Measurements from ENCODE around the gene MERTK. TPM values are rescaled to one million over a fixed set of nuclear protein-coding genes. Genes with fewer than 3 reads are reported as not detected.
A peak's percentile ranks its signal among the peaks of the same experiment; 100 is the strongest.

The MERTK gene
- total RNA-seq, 1 experiment from 2014 or later = 18.4 TPM

GRCh38 chr2:111938392-111938791 is 40.0 kb downstream of the MERTK start:
- Histone ChIP-seq H3K4me3 (ENCODE audit: low read depth, low read length, poor library complexity, severe bottlenecking) (no peak overlapping the region), H3K4me1 (ENCODE audit: insufficient read depth, low read length, poor library complexity, severe bottlenecking) (peaks cover 50% of the 10 kb centered on the region), H3K36me3 (ENCODE audit: insufficient read depth, low read length, poor library complexity, severe bottlenecking) (no peaks in the 10 kb centered on the region), H3K9me3 (ENCODE audit: low read depth, low read length, poor library complexity, severe bottlenecking) (no peaks in the 10 kb centered on the region), H3K27me3 (replicated peaks; ENCODE audit: insufficient read depth, low read depth, low read length, poor library complexity) (no peaks in the 10 kb centered on the region), H3K27ac (ENCODE audit: low read depth, low read length, poor library complexity, severe bottlenecking) (no peak overlapping the region)
- ChIA-PET POLR2A (ENCODE audit: low non-redundant PET) (no interaction called here), CTCF (no interaction called here)
- BruUV-seq (replicated peaks) = no TSS peak
- intact Hi-C loops (cut with micrococcal nuclease; ENCODE audit: unreplicated experiment) = no loop called here
- DNase-seq (ENCODE audit: low spot score) = no peak
- TF ChIP-seq CTCF (conservative IDR thresholded peaks at IDR 0.05; ENCODE audit: low read depth, low read length) (no peak), EZH2 (IDR thresholded peaks at IDR 0.05; ENCODE audit: borderline replicate concordance, low read depth, low read length, poor library complexity, severe bottlenecking) (no peak)

GRCh38 chr2:111940333-111941196 is 42.2 kb downstream of the MERTK start:
- Histone ChIP-seq H3K4me1 (ENCODE audit: insufficient read depth, low read length, poor library complexity, severe bottlenecking) (peaks cover 60% of the 10 kb centered on the region), H3K27me3 (replicated peaks; ENCODE audit: insufficient read depth, low read depth, low read length, poor library complexity) (no peaks in the 10 kb centered on the region), H3K36me3 (ENCODE audit: insufficient read depth, low read length, poor library complexity, severe bottlenecking) (no peaks in the 10 kb centered on the region), H3K4me3 (ENCODE audit: low read depth, low read length, poor library complexity, severe bottlenecking) (no peak overlapping the region), H3K9me3 (ENCODE audit: low read depth, low read length, poor library complexity, severe bottlenecking) (no peaks in the 10 kb centered on the region), H3K27ac (ENCODE audit: low read depth, low read length, poor library complexity, severe bottlenecking) (peak overlapping the region; percentile 84)
- POLR2A ChIA-PET (ENCODE audit: low non-redundant PET) = interaction anchor here (0.6 kb wide), 1 partner anchor 136 kb away, joined by 4 read pairs; no protein-coding TSS in a partner anchor
- no peak for TF ChIP-seq CTCF (conservative IDR thresholded peaks at IDR 0.05; ENCODE audit: low read depth, low read length)
- no peak for TF ChIP-seq EZH2 (IDR thresholded peaks at IDR 0.05; ENCODE audit: borderline replicate concordance, low read depth, low read length, poor library complexity, severe bottlenecking)
- DNase-seq (ENCODE audit: low spot score) = no peak
- TSS peak; percentile 48 for BruUV-seq (replicated peaks)
- CTCF ChIA-PET = no interaction called here
- intact Hi-C loops (cut with micrococcal nuclease; ENCODE audit: unreplicated experiment) = loop anchor here (5.0 kb wide), 1 partner anchor 38 kb away; no protein-coding TSS in a partner anchor

- Histone ChIP-seq H3K9me3 (ENCODE audit: low read depth, low read length, poor library complexity, severe bottlenecking) (no peaks in the 10 kb centered on the region), H3K4me3 (ENCODE audit: low read depth, low read length, poor library complexity, severe bottlenecking) (peak overlapping the region; percentile 11), H3K36me3 (ENCODE audit: insufficient read depth, low read length, poor library complexity, severe bottlenecking) (no peaks in the 10 kb centered on the region), H3K4me1 (ENCODE audit: insufficient read depth, low read length, poor library complexity, severe bottlenecking) (peaks cover 62% of the 10 kb centered on the region), H3K27ac (ENCODE audit: low read depth, low read length, poor library complexity, severe bottlenecking) (peak overlapping the region; percentile 84), H3K27me3 (replicated peaks; ENCODE audit: insufficient read depth, low read depth, low read length, poor library complexity) (no peaks in the 10 kb centered on the region)
- DNase-seq (ENCODE audit: low spot score) = peak; percentile 97
- no TSS peak for BruUV-seq (replicated peaks)
- ChIA-PET CTCF (no interaction called here), POLR2A (ENCODE audit: low non-redundant PET) (no interaction called here)
- TF ChIP-seq EZH2 (IDR thresholded peaks at IDR 0.05; ENCODE audit: borderline replicate concordance, low read depth, low read length, poor library complexity, severe bottlenecking) (no peak), CTCF (conservative IDR thresholded peaks at IDR 0.05; ENCODE audit: low read depth, low read length) (no peak; the same call in 1 of the 2 replicates)
- intact Hi-C loops (cut with micrococcal nuclease; ENCODE audit: unreplicated experiment) = loop anchor here (5.0 kb wide), 1 partner anchor 39 kb away; no protein-coding TSS in a partner anchor
These were observed 43.1 kb downstream of the MERTK start for GRCh38 chr2:111941531-111941930.

All from A673 (cell line).